Endothelial cell of umbilical vein (primary cell): ENCODE measurements around the gene SURF6. TPM values are rescaled to one million over a fixed set of nuclear protein-coding genes. Genes with fewer than 3 reads are reported as not detected.
"Not testable (repeated sequence)": the region's sequence is repeated elsewhere in the genome, so short reads cannot be mapped to it uniquely, and the experiment has no call there.

Experiments used
- BruUV-seq: library from RNA; stranded (reverse); fragments of 400-500 nt; replicated peaks from 2 replicates; lab custom pipeline; 2021; lab: Mats Ljungman, UMichigan
- CTCF ChIA-PET: fragments of 300-600, 350-600 bp; sonication (Branson Sonifier 250); formaldehyde crosslinking; loops from one replicate; lab custom pipeline; 2021; ENCODE audit warnings: antibody characterized with exemption, inconsistent platforms; lab: Charles Lee
- POLR2A ChIA-PET: fragments of 300-600, 350-600 bp; sonication (Branson Sonifier 250); formaldehyde crosslinking; loops from one replicate; lab custom pipeline; 2021; ENCODE audit warnings: antibody characterized with exemption, inconsistent platforms; lab: Charles Lee
- DNase-seq: peaks from one replicate; pipeline ENCODE4 v3.0.0-alpha.2; 2011; ENCODE audit warnings: low read depth, low spot score
- FAIRE-seq: peaks from 2 replicates; lab custom pipeline; 2011; peaks lifted over from hg19 to GRCh38; lab: Jason Lieb, UNC
- H2AFZ ChIP-seq: 2 replicates; pipeline ENCODE4 v1.6.0; 2012; ENCODE audit warnings: low read depth, low read length, control low read depth, inconsistent platforms
- H3K27ac ChIP-seq: 2 replicates; pipeline ENCODE4 v1.5.1; 2011; ENCODE audit warnings: low read depth, mild to moderate bottlenecking, control low read depth, low read length, moderate library complexity; ENCODE audit not compliant: insufficient read depth
- H3K27me3 ChIP-seq, 2 experiments: 2 replicates each; pipeline versions ENCODE4 v1.6.0 to v1.6.1; 2011; ENCODE audit warnings: low read length in 2 of 2, mixed read lengths in 1 of 2; ENCODE audit not compliant: control insufficient read depth in 2 of 2, insufficient read depth in 2 of 2
- H3K36me3 ChIP-seq, 2 experiments: 2 replicates in 1 of 2; 3 replicates in 1 of 2; pipeline ENCODE4 v1.5.1; 2011; ENCODE audit warnings: low read length in 2 of 2, mild to moderate bottlenecking in 1 of 2, moderate library complexity in 1 of 2; ENCODE audit not compliant: control insufficient read depth in 2 of 2, insufficient read depth in 2 of 2; ENCODE audit errors: extremely low read depth in 1 of 2
- H3K4me1 ChIP-seq: 3 replicates; pipeline ENCODE4 v1.5.1; 2011; ENCODE audit warnings: mild to moderate bottlenecking, low read length; ENCODE audit not compliant: control insufficient read depth, insufficient read depth; ENCODE audit errors: extremely low read depth
- H3K4me2 ChIP-seq: 2 replicates; pipeline ENCODE4 v1.6.1; 2011; ENCODE audit warnings: low read length, control low read depth, mixed read lengths; ENCODE audit not compliant: insufficient read depth
- H3K4me3 ChIP-seq, 3 experiments: fragments of 200-600 bp in 1 of 3; sonication (generic), shearing (Covaris generic) in 1 of 3; replicated peaks in 1 of 3; 2 replicates each; pipeline ENCODE4 v1.5.1; 2011 to 2016; ENCODE audit warnings: control low read depth in 3 of 3, low read length in 3 of 3, mild to moderate bottlenecking in 2 of 3, inconsistent platforms in 1 of 3, low read depth in 1 of 3, moderate library complexity in 1 of 3; ENCODE audit not compliant: insufficient read depth in 1 of 3
- H3K79me2 ChIP-seq: 2 replicates; pipeline ENCODE4 v1.6.0; 2012; ENCODE audit warnings: low read length, inconsistent platforms; ENCODE audit not compliant: control insufficient read depth, insufficient read depth
- H3K9ac ChIP-seq: replicated peaks from 2 replicates; pipeline ENCODE3; 2011; ENCODE audit warnings: low read length, control low read depth; ENCODE audit not compliant: insufficient read depth; ENCODE audit errors: extremely low read depth
- H3K9me1 ChIP-seq: replicated peaks from 3 replicates; pipeline ENCODE4 v1.6.0; 2011; ENCODE audit warnings: mild to moderate bottlenecking, low read length; ENCODE audit not compliant: control insufficient read depth, insufficient read depth; ENCODE audit errors: extremely low read depth
- H3K9me3 ChIP-seq: replicated peaks from 2 replicates; pipeline ENCODE4 v1.5.1; 2012; ENCODE audit warnings: low read length, inconsistent platforms; ENCODE audit not compliant: control insufficient read depth, insufficient read depth
- H4K20me1 ChIP-seq: replicated peaks from 2 replicates; pipeline ENCODE3; 2011; ENCODE audit warnings: mild to moderate bottlenecking, low read length; ENCODE audit not compliant: control insufficient read depth, insufficient read depth; ENCODE audit errors: extremely low read depth
- EZH2 ChIP-seq: IDR thresholded peaks from 2 replicates; pipeline ENCODE4 v1.6.1; 2012; ENCODE audit warnings: borderline replicate concordance, low read depth, mild to moderate bottlenecking, moderate library complexity, low read length, inconsistent platforms; ENCODE audit not compliant: severe bottlenecking
- FOS ChIP-seq: IDR thresholded peaks from 2 replicates; pipeline ENCODE4 v1.6.1; 2011; ENCODE audit warnings: mild to moderate bottlenecking, low read length, moderate library complexity, borderline replicate concordance; ENCODE audit not compliant: insufficient read depth
- GATA2 ChIP-seq: IDR thresholded peaks from 2 replicates; pipeline ENCODE4 v1.7.0; 2011; ENCODE audit warnings: low read depth, mild to moderate bottlenecking, moderate library complexity, mixed read lengths, low read length; ENCODE audit not compliant: insufficient read length, insufficient read depth
- JUN ChIP-seq: IDR thresholded peaks from 2 replicates; pipeline ENCODE4 v1.6.1; 2011; ENCODE audit warnings: borderline replicate concordance, low read depth; ENCODE audit not compliant: insufficient read length, insufficient read depth
- MYC ChIP-seq: IDR thresholded peaks from one replicate; pipeline ENCODE4 v1.6.1; 2011; ENCODE audit warnings: mild to moderate bottlenecking, low read depth, low read length
- POLR2A ChIP-seq: IDR thresholded peaks from 2 replicates; pipeline ENCODE4 v1.6.1; 2012; ENCODE audit warnings: low read depth, mild to moderate bottlenecking, control low read depth, low read length
- POLR2AphosphoS5 ChIP-seq: IDR thresholded peaks from 2 replicates; pipeline ENCODE4 v1.6.1; 2012; ENCODE audit warnings: low read depth, mild to moderate bottlenecking, control low read depth, low read length, moderate library complexity; ENCODE audit not compliant: insufficient read depth
- dilution Hi-C: fragments of 300-500 bp; cut with MboI; formaldehyde crosslinking; loops from one replicate; pipeline ENCODE4 v1.15.0; 2019; ENCODE audit warnings: low sequenced_read_pairs; ENCODE audit not compliant: extremely low pct_ligation_motif_present
- intact Hi-C: fragments of 100-400 bp; cut with micrococcal nuclease; formaldehyde crosslinking; loops from one replicate; pipeline ENCODE4 v1.10.0; 2022
- polyA plus RNA-seq, 4 experiments: library from polyadenylated mRNA; depleted of rRNA in 3 of 4; stranded (reverse) in 3 of 4; unstranded in 1 of 4; fragments of >200 nt; gene quantifications; 2 replicates each; pipeline versions ENCODE4 v1.2.1 to v1.2.3, GENCODE V29; 2011 to 2012; ENCODE audit warnings: missing spikeins in 1 of 4
- total RNA-seq: library from RNA; stranded (reverse); gene quantifications from 2 replicates; pipeline ENCODE4 v1.2.3, GENCODE V29; 2021
- TF ChIP-seq, protein P1 (sequence below), 2 donors: IDR thresholded peaks; 1 replicate in 1 of 2; 2 replicates in 1 of 2; pipeline ENCODE4 v1.5.1; 2011; ENCODE audit warnings: low read length in 2 of 2, mild to moderate bottlenecking in 2 of 2, moderate library complexity in 2 of 2, control low read depth in 1 of 2, inconsistent platforms in 1 of 2, low read depth in 1 of 2; ENCODE audit not compliant: insufficient read depth in 1 of 2; ENCODE audit errors: extremely low read depth in 1 of 2
- TF ChIP-seq, protein P2 (sequence below): IDR thresholded peaks from 2 replicates; pipeline ENCODE4 v1.6.1; 2011; ENCODE audit not compliant: insufficient read depth, insufficient read length

SURF6 gene
- total and polyA plus RNA-seq, 2 donors (not counting 3 experiments of a cell fraction or from before 2014, with no cell fraction given) = 4.9 to 16.0 TPM

GRCh38 chr9:133284362-133284761 is 51.6 kb downstream of the SURF6 start:
- H3K79me2 ChIP-seq = no peaks in the 10 kb centered on the region
- ChIA-PET CTCF (interaction anchor here (0.7 to 1.1 kb wide), 2 partner anchors 9 to 98 kb away, joined by 3 read pairs; no protein-coding TSS in a partner anchor), POLR2A (no interaction called here)
- H3K9ac ChIP-seq = no peak overlapping the region
- dilution Hi-C loops = no loop called here
- no peak overlapping the region for H3K4me2 ChIP-seq
- H3K36me3 ChIP-seq = no peaks in the 10 kb centered on the region
- H2AFZ ChIP-seq = no peak overlapping the region
- no peaks in the 10 kb centered on the region for H4K20me1 ChIP-seq
- no peaks in the 10 kb centered on the region for H3K9me1 ChIP-seq
- FAIRE-seq (no peak), DNase-seq (no peak)
- no peak overlapping the region for H3K4me3 ChIP-seq
- TF ChIP-seq, protein P1, sequence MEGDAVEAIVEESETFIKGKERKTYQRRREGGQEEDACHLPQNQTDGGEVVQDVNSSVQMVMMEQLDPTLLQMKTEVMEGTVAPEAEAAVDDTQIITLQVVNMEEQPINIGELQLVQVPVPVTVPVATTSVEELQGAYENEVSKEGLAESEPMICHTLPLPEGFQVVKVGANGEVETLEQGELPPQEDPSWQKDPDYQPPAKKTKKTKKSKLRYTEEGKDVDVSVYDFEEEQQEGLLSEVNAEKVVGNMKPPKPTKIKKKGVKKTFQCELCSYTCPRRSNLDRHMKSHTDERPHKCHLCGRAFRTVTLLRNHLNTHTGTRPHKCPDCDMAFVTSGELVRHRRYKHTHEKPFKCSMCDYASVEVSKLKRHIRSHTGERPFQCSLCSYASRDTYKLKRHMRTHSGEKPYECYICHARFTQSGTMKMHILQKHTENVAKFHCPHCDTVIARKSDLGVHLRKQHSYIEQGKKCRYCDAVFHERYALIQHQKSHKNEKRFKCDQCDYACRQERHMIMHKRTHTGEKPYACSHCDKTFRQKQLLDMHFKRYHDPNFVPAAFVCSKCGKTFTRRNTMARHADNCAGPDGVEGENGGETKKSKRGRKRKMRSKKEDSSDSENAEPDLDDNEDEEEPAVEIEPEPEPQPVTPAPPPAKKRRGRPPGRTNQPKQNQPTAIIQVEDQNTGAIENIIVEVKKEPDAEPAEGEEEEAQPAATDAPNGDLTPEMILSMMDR (IDR thresholded peaks at IDR 0.05; ENCODE audit: extremely low read depth in 1 of 2, insufficient read depth in 1 of 2, low read depth in 1 of 2, low read length in 2 of 2) = no peak
- no peak for TF ChIP-seq JUN
- no peak for TF ChIP-seq POLR2AphosphoS5
- no peak for TF ChIP-seq MYC
- no peak for TF ChIP-seq POLR2A
- TF ChIP-seq EZH2 = no peak
- TF ChIP-seq GATA2 = no peak
- no peak for TF ChIP-seq FOS
- TF ChIP-seq, protein P2, sequence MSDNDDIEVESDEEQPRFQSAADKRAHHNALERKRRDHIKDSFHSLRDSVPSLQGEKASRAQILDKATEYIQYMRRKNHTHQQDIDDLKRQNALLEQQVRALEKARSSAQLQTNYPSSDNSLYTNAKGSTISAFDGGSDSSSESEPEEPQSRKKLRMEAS = no peak
- H3K27me3 ChIP-seq = peaks cover 1 to 6% of the 10 kb centered on the region in 2 experiments
- BruUV-seq = no TSS peak
- intact Hi-C loops = no loop called here
- no peak overlapping the region for H3K27ac ChIP-seq
- no peaks in the 10 kb centered on the region for H3K9me3 ChIP-seq
- H3K4me1 ChIP-seq = no peaks in the 10 kb centered on the region

DNA sequence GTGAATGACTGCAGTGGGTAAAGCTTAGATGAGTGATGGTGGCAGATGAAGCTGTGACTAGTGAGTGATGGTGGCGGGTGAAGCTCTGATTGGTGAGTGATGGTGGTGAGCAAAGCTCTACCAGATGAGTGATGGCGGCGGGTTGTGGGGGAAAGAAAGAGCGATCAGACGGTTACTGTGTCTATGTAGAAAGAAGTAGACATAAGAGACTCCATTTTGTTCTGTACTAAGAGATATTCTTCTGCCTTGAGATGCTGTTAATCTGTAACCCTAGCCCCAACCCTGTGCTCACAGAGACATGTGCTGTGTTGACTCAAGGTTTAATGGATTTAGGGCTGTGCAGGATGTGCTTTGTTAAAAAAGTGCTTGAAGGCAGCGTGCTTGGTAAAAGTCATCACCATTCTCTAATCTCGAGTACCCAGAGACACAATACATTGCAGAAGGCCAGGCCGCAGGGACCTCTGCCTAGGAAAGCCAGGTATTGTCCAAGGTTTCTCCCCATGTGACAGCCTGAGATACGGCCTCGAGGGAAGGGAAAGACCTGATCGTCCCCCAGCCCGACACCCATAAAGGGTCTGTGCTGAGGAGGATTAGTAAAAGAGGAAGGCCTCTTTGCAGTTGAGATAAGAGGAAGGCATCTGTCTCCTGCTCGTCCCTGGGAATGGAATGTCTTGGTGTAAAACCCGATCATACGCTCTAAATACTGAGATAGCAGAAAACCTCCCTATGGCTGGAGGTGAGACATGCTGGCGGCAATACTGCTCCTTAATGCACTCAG is 52.5 kb downstream of the SURF6 start:
- H3K4me2 ChIP-seq, H3K27me3 ChIP-seq, H3K9me3 ChIP-seq, H4K20me1 ChIP-seq, dilution Hi-C loops, intact Hi-C loops, H3K4me1 ChIP-seq, H3K4me3 ChIP-seq, H3K9me1 ChIP-seq, FAIRE-seq, H3K79me2 ChIP-seq, H3K27ac ChIP-seq, H3K36me3 ChIP-seq, BruUV-seq, DNase-seq, H3K9ac ChIP-seq, H2AFZ ChIP-seq, POLR2A ChIA-PET: not testable (repeated sequence)
- CTCF ChIA-PET = interaction anchor here (1.1 to 1.6 kb wide), 2 partner anchors 8 to 44 kb away, joined by 3 to 7 read pairs; no protein-coding TSS in a partner anchor
